MM.1S (cell line): Measurements from ENCODE around the gene RELA.

Experiments
- EZH2 ChIP-seq: fragments of 300-600 bp; sonication (generic); optimal IDR thresholded peaks from 2 replicates; pipeline ENCODE3; 2017; ENCODE audit warnings: low read depth, mild to moderate bottlenecking, antibody characterized with exemption, low read length, mixed read lengths
- EZH2phosphoT487 ChIP-seq: fragments of 300-600 bp; sonication (generic); IDR thresholded peaks from 2 replicates; pipeline ENCODE4 v1.6.1; 2018; ENCODE audit warnings: antibody characterized with exemption, low read length
- TF ChIP-seq, protein P1 (sequence below): fragments of 300-600 bp; sonication (generic); IDR thresholded peaks from 2 replicates; pipeline ENCODE4 v1.5.1; 2016; ENCODE audit warnings: antibody characterized with exemption, low read length, mixed read lengths

DNA sequence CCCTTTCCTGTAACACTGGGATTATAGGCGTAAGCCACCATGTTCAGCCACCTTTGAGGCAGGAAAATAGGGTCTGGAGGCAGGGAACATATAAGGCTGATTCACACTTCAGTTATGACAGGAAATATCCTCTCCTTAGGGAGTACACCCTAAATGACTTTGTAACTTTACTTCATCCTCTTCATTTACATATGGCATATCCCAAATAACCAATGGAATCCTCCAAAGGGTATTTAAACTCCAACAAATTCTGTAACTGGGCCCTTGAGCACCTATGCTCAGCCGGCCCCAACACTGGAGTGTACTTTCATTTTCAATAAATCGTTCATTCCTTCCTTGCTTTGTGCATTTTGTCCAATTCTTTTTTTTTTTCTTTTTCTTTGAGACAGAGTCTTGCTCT, 47.7 kb upstream of the RELA start:
- TF ChIP-seq, protein P1, sequence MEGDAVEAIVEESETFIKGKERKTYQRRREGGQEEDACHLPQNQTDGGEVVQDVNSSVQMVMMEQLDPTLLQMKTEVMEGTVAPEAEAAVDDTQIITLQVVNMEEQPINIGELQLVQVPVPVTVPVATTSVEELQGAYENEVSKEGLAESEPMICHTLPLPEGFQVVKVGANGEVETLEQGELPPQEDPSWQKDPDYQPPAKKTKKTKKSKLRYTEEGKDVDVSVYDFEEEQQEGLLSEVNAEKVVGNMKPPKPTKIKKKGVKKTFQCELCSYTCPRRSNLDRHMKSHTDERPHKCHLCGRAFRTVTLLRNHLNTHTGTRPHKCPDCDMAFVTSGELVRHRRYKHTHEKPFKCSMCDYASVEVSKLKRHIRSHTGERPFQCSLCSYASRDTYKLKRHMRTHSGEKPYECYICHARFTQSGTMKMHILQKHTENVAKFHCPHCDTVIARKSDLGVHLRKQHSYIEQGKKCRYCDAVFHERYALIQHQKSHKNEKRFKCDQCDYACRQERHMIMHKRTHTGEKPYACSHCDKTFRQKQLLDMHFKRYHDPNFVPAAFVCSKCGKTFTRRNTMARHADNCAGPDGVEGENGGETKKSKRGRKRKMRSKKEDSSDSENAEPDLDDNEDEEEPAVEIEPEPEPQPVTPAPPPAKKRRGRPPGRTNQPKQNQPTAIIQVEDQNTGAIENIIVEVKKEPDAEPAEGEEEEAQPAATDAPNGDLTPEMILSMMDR = no peak
- TF ChIP-seq EZH2phosphoT487 (no peak), EZH2 (no peak)
